HG02798 (cell line): ENCODE measurements around the gene DENND10.
"Not testable (repeated sequence)": the region's sequence is repeated elsewhere in the genome, so short reads cannot be mapped to it uniquely, and the experiment has no call there.

ENCODE experiments used
- ATAC-seq: cut with Tn5 transposase; IDR thresholded peaks from one replicate; pipeline ENCODE4 v1.9.1; 2021; ENCODE audit warnings: mild to moderate bottlenecking; ENCODE audit not compliant: unreplicated experiment, poor library complexity

The DENND10 gene

GRCh38 chr10:119096641-119097415, 7.1 kb upstream of the DENND10 start:
- ATAC-seq, result not testable (repeated sequence)

- ATAC-seq, result no peak
Observed at GRCh38 chr10:119098576-119098975, 5.3 kb upstream of the DENND10 start.

DNA sequence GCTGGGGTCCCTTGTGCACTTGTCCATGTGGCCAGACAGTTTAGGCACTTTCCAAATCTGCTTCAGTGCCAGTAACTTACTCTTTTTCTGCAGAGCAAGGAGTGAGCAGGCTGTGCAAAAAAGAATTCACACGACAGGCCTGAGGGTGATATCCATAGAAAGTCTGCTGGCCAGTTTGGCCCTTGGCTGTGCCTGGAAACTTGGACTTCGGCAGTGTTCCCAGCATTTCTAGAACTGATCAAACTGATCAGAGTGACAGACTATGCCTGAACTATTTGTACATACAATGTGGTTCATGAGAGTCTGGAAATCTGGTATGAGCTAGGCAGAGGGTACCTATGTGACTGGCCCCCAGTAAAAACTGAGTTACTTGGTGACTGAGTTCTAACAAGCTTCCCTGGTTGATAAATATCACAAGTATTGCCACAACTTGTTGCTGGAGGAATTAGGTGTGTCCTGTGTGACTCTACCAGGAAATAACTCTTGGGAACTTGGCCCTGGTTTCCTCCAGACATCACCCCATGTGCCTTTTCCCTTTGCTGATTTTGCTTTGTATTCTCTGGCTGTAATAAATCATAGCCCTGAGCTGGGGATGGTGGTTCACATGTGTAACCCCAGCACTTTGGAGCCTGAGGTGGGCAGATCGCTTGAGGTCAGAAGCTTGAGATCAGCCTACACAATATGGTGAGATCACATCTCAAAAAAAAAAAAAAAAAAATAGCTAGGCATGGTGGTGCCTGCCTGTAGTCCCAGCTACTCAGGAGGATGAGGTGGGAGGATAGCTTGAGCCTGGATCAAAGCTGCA, 3.3 kb upstream of the DENND10 start:
- ATAC-seq, result no peak

DNA sequence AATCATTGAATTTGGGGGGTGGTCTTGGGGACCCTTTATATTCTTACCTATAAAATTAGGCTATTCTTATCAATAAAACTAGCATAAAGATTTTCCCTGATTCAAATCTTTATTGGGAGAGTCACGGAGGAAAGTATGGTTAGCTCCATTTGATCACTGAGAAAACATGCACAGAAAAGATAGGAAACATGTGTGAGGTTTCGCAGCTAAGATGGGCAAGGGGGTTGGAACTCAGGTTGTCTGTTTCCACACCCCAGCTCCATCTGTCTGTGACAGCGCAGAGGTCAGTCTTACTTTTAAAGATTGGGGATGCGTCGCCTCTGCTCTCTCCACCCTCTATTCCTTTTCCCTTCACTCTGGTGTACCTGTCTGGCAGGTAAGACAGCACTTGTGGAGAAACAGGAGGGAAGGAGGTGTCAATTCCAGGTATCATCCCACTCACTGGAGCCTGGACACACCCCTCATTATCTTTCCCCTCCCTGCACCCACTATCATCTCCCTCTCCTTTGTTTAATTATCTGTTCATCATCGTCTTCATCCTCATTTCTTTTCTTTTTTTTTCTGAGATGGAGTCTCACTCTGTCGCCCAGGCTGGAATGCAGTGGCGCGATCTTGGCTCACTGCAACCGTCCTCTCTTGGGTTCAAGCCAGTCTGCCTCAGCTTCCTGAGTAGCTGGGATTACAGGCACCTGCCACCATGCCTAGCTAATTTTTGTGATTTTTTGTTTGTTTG, 2.4 kb upstream of the DENND10 start:
- no peak for ATAC-seq

- ATAC-seq, result no peak
Observed at GRCh38 chr10:119103241-119103902, 541 bp upstream of the DENND10 start.

DNA sequence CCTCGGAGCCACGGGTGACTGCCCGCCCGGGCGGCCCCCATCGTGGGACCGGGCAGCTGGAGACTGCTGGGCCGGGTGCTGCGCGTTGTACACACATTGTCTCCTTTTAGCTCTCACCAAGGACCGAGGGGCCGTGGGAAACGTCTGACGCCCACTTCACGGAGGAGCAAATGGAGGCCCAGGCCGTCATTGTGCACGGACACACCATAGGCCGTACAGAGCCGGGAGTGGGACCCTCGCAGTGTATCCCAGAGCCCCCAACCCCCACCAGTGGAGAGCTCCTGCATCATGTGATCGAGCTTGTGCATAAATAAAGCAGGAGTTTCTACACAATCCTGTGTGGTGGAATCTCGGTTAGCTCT, 722 bp downstream of the DENND10 start:
- ATAC-seq, result no peak

DNA sequence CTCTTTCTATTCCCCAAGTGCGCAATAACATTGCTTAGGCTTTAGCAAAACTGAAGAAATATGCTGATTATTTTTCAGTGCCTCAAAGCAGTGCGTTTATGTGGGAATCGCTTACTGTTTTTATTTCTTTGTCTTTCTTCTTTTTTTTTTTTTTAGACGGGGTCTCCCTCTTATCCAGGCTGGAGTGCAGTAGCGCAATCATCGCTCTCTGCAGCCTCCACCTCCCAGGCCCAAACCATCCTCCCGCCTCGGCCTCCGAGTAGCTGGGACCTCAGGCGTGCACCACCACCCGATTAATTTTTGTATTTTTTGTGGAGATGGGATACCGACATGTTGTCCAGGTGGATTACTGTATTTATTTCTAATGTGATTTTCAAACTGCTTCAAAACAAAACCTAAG, 1.2 kb downstream of the DENND10 start:
- ATAC-seq, result no peak

DNA sequence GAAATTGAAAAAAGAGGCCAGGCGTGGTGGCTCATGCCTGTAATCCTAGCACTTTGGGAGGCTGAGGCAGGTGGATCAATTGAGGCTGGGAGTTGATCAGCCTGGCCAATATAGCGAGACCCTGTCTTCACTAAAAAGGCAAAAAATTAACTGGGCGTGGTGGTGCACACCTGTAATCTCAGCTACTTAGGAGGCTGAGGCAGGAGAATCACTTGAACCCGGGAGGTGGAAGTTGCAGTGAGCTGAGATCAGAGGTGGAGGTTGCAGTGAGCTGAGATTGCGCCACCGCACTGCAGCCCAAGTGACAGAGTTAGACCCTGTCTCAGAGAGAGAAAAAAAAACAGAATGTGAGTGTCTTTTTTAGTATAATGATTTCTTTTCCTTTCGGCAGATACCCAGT, 2.0 kb downstream of the DENND10 start:
- not testable (repeated sequence) for ATAC-seq

DNA sequence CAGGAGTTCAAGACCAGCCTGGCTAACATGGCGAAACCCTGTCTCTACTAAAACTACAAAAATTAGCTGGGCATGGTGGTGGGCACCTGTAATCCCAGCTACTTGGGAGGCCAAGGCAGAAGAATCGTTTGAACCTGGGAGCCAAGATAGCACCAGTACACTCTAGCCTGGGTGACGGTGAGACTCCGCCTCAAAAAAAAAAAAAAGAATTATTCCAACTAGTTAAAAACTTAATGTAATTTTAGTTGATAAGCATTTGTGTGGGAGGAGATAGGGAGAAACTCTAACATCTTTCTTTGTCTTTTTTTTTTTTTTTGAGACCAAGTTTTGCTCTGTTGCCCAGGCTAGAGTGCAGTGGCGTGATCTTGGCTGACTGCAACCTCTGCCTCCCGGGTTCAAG, 3.2 kb downstream of the DENND10 start:
- ATAC-seq, result not testable (repeated sequence)

DNA sequence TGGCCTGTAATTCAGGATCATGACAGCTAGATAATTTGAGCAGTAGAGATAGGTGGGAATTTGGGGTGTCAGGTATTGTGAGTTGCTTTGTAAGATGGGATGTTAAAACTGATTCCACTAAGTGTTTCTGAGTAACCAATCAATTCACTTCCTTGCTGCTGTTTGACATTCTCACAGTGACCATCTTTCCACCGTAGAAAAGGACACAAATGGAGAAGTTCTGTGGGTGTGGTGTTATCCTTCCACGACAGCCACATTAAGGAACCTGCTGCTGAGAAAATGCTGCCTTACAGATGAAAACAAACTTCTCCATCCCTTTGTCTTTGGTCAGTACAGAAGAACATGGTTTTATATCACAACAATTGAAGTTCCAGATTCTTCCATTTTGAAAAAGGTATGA, 3.9 kb downstream of the DENND10 start:
- not testable (repeated sequence) for ATAC-seq

DNA sequence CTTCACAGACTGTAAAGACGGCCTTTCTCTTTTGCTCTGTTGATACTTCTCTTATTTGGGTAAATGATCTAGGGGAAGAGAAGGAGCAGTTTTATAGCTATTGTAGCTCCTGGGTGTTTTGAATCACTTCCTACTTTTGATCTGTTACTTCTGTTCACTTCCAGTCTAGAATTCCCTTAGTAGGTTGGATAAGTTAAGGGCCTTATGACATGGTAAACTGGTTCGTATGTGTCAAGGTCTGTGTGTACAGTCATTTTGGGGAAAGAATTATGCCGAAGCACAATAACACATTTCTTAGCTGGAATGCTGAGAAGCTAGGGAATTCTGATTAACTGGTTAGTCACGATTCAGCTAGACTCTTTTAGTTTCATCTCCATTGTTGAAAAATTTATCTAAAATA, 8.1 kb downstream of the DENND10 start:
- no peak for ATAC-seq

- no peak for ATAC-seq
Observed at GRCh38 chr10:119113751-119114732, 10.1 kb downstream of the DENND10 start.

- ATAC-seq, result no peak
Observed at GRCh38 chr10:119115926-119116325, 12.0 kb downstream of the DENND10 start.

DNA sequence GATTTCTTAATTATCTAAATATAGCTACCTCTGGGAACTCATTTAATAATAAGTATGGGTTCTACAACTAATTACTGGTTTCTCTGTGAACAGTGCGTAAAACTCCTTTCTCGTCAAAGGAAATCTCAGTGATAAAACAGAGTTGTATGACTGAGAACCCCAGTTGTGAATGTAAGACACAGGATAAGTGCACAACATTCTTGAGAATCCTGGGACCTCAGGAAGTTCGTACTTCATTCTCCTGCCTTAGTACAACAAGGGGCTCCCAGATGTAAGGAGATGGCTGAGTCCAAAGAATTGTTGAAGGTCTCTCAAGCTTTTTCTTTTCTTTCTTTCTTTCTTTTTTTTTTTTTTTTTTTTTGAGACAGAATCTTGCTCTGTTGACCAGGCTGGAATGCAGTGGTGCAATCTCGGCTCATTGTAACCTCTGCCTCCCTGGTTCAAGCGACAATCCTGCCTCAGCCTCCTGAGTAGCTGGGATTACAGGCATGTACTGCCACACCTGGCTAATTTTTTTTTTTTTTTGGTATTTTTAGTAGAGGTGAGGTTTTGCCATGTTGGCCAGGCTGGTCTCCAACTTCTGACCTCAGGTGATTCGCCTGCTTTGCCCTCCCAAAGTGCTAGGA, 12.5 kb downstream of the DENND10 start:
- no peak for ATAC-seq

- ATAC-seq, result no peak
Observed at GRCh38 chr10:119118231-119118630, 14.3 kb downstream of the DENND10 start.

GRCh38 chr10:119119400-119119799, 15.5 kb downstream of the DENND10 start:
- no peak for ATAC-seq

DNA sequence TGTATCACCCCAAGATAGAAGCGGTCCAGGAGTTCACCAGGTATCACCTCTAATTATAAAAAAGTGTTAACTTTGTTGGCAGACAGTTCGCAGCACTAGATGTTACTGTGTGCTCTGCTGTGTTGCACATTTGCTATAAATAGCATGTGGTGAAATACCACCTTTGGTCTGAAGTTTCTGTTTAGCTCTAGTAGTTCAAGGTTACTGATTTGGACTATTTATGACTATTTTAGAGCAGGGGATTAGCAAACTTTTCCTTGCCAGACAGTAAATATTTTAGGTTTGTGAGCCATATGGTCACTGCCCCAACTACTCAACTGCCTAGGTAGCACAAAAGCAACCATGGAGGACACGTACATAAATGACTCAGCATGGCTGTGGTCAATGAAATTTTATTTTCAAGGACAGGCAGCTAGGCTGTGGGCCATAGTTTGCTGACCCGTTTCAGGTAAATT, 16.5 kb downstream of the DENND10 start:
- ATAC-seq, result peak; percentile 92

DNA sequence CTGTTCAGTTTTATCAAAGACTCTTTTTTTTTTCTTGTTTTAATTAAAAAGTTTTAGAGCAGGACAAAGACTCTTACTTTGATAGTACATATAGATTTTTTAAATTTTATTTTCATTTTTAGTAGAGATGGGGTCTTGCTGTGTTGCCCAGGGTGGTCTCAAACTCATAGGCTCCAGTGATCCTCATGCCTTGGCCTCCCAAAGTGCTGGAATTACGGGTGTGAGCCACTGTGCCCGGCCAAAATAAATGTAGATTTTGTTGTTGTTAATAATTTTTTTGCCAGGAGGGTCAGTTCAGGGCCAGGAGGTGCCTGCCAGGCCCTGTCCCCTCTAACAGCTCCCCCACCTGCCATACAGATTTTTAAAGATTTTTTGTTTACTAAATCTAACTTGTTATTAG, 17.0 kb downstream of the DENND10 start:
- ATAC-seq, result no peak

DNA sequence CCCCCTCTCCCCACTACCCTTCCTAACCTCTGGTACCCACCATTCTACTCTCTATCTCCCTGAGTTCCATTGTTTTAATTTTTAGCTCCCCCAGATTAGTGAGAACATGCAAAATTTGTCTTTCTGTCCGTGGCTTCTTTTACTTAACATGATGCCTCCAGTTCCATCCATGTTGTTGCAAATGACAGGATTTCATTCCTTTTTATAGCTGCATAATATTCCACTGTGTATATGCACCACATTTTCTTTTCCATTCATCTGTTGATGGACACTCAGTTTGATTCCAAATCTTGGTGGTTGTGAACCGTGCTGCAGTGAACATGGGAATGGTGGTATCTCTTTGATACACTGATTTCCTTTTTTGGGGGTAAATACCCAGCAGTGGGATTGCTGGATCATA, 22.0 kb downstream of the DENND10 start:
- no peak for ATAC-seq
